ENCODE results near the gene ZNF527.
"Not testable (repeated sequence)": the region's sequence is repeated elsewhere in the genome, so short reads cannot be mapped to it uniquely, and the experiment has no call there.

Gene ZNF527

GRCh38 chr19:37370880-37371661 lies at the start of gene ZNF527:
TSS of gene ZNF527 (plus strand) at chr19:37371099. CDS start at chr19:37374199, 3,100 bp downstream.
- peak; percentile 96 for DNase-seq

- no peak for DNase-seq
Observed at GRCh38 chr19:37329686-37330085, 41.2 kb upstream of the ZNF527 start.

- DNase-seq, result no peak
Observed at GRCh38 chr19:37332839-37333238, 38.1 kb upstream of the ZNF527 start.

GRCh38 chr19:37333457-37333856 lies 37.4 kb upstream of the ZNF527 start:
- no peak for DNase-seq

GRCh38 chr19:37334179-37335071 lies 36.5 kb upstream of the ZNF527 start:
- peak; percentile 7 to 9 for DNase-seq

GRCh38 chr19:37342753-37343152 lies 28.1 kb upstream of the ZNF527 start:
- DNase-seq, result no peak

GRCh38 chr19:37346091-37346490 lies 24.8 kb upstream of the ZNF527 start:
- DNase-seq, result no peak

- no peak for DNase-seq
Observed at GRCh38 chr19:37348060-37348459, 22.8 kb upstream of the ZNF527 start.

- no peak for DNase-seq
Observed at GRCh38 chr19:37353968-37354367, 16.9 kb upstream of the ZNF527 start.

- DNase-seq, result no peak
Observed at GRCh38 chr19:37355901-37356300, 15.0 kb upstream of the ZNF527 start.

- no peak for DNase-seq
Observed at GRCh38 chr19:37361994-37362393, 8.9 kb upstream of the ZNF527 start.

GRCh38 chr19:37362733-37363132 lies 8.2 kb upstream of the ZNF527 start:
- DNase-seq, result no peak

- not testable (repeated sequence) for DNase-seq
Observed at GRCh38 chr19:37370386-37370879, 466 bp upstream of the ZNF527 start.

GRCh38 chr19:37389234-37389633 lies 18.3 kb downstream of the ZNF527 start:
- DNase-seq, result no peak

- not testable (repeated sequence) for DNase-seq
Observed at GRCh38 chr19:37391399-37391798, 20.5 kb downstream of the ZNF527 start.

- no peak for DNase-seq
Observed at GRCh38 chr19:37401078-37401477, 30.2 kb downstream of the ZNF527 start.

- DNase-seq, result no peak
Observed at GRCh38 chr19:37403403-37403802, 32.5 kb downstream of the ZNF527 start.

- DNase-seq, result not testable (repeated sequence)
Observed at GRCh38 chr19:37406140-37406846, 35.4 kb downstream of the ZNF527 start.

- DNase-seq, result no peak
Observed at GRCh38 chr19:37412700-37413099, 41.8 kb downstream of the ZNF527 start.

GRCh38 chr19:37413313-37414084 lies 42.6 kb downstream of the ZNF527 start:
- DNase-seq, result peak in 1 of 2 experiments; percentile 9
